NB4 (cell line): Measurements from ENCODE around the gene B3GAT1.

Experiments
- DNase-seq: peaks from one replicate; pipeline ENCODE4 v3.0.0; 2010; ENCODE audit warnings: low read depth
- H3K4me3 ChIP-seq: one replicate; pipeline ENCODE4 v1.5.1; 2011; ENCODE audit warnings: mild to moderate bottlenecking, low read depth, low read length, moderate library complexity
- CTCF ChIP-seq: IDR thresholded peaks from one replicate; pipeline ENCODE4 v1.5.1; 2012; ENCODE audit warnings: low read depth, low read length
- MYC ChIP-seq: IDR thresholded peaks from 2 replicates; pipeline ENCODE4 v1.6.1; 2011; ENCODE audit warnings: low read depth, low read length
- POLR2A ChIP-seq: IDR thresholded peaks from 2 replicates; pipeline ENCODE4 v1.6.1; 2011; ENCODE audit warnings: mild to moderate bottlenecking; ENCODE audit not compliant: insufficient read length; ENCODE audit errors: extremely low read depth
- TF ChIP-seq, protein P1 (sequence below): IDR thresholded peaks from 2 replicates; pipeline ENCODE4 v1.6.1; 2011; ENCODE audit warnings: low read depth, low read length

Gene B3GAT1

DNA sequence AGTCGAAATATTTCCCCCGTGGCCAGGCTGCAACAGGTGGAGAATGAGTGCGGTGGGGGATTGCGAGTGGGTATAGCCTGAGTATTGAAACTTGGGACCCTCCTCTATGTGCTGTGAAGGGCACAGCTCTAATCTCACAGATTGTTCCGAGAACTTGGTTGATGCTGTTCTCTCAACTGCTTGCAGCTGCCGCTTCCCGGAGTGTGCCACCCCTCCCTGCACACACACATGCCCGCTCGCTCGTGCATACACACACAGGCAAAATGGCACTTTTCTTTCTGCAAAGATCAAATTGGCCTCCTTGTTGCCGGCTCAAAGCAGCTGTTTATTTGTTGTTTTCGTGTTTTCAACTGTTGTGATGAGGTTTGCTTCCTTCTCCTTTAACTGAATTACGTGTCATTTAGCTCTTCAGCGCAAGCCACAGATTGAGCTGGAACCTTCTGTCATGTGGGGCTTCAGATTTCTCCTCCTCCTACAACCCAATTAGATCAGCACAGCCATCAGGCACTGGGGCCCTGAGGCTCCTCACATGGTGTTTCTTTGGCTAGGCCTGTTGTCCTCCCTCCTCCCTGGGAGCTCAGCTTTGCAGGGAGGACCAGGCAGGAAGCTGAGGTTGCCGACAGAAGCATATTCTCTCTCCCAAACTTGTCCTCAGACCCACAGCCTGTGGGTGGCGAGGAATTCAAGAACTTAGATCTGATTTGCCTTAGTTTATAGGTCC lies 13.9 kb upstream of the B3GAT1 start:
- DNase-seq = no peak
- no peak overlapping the region for H3K4me3 ChIP-seq
- TF ChIP-seq POLR2A = no peak
- TF ChIP-seq MYC = no peak
- TF ChIP-seq, protein P1, sequence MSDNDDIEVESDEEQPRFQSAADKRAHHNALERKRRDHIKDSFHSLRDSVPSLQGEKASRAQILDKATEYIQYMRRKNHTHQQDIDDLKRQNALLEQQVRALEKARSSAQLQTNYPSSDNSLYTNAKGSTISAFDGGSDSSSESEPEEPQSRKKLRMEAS = no peak
- no peak for TF ChIP-seq CTCF

GRCh38 chr11:134425413-134425812 lies 13.4 kb upstream of the B3GAT1 start:
- DNase-seq = no peak
- no peak for TF ChIP-seq MYC
- no peak for TF ChIP-seq POLR2A
- no peak overlapping the region for H3K4me3 ChIP-seq

- TF ChIP-seq MYC = no peak
- TF ChIP-seq POLR2A = no peak
- TF ChIP-seq, protein P1 = no peak
- no peak for TF ChIP-seq CTCF
- H3K4me3 ChIP-seq = no peak overlapping the region
- no peak for DNase-seq
Observed at GRCh38 chr11:134423106-134423505, 11.1 kb upstream of the B3GAT1 start.

DNA sequence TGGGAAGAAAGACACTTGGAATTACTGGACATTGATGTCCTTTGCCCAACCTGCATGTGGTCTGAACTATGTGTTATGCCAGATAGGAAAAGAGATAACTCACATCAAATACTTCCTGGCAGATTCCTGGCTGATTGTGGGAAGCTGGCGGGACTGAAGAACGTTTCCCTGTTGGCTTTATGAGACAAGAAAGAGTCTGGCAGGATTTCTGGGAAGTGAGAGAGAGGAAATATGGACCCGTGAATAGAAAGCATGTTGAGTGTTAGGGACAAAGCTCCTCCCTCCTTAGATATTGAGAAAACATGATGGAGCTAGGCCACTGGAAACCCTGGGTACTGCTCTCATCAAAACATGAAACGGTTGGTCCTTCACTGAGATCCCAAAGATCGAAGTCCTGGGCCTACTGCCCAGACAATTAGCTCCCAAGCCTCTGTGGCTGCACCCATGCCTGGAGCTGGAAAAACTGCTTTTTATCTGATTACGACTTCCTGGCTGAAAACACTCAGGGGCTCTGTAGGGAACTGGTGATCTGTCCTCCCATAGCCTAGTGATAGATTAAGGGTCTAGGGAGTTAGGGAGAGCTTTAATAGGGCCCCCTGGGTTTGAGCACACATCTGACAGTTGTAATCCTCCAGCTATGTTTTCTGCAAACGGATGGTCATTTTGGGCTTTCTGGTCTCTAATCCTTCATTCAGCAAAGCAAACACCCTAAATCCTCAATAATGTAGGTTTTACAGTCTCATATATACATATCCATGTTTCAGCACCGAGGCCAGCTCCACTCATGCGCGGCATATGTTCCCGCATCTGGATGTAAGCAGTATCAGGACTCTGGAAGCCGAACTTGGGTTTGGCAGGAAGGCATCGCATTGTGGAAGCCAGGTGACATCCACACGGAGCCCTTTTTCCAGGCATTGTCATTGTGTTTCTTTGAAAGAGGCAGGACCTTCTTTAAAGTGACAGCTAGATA lies 6.1 kb upstream of the B3GAT1 start:
- TF ChIP-seq, protein P1 = no peak
- no peak for TF ChIP-seq POLR2A
- DNase-seq = peak; percentile 29
- no peak overlapping the region for H3K4me3 ChIP-seq

DNA sequence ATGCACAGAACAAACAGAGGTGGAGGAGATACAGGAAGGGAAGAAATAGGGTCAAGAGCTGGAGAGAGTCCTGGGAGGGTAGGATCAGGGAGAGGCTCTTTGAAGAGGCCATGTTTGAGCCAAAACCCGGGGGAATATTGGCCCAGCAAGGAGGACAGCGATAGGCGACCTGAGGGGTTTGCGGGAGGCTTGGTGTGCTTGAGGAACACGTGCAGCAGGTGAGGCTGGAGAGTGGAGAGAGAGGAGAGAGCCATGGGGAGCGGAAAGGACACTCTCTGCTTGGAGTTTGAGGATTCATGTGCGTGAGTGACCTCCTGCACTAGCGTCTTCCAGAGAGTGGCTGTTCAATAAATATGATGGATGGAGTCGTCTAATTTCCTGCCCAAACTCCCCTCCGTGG lies 4.7 kb upstream of the B3GAT1 start:
- H3K4me3 ChIP-seq = no peak overlapping the region
- no peak for DNase-seq
- TF ChIP-seq CTCF = no peak
- TF ChIP-seq POLR2A = no peak
- no peak for TF ChIP-seq MYC
- TF ChIP-seq, protein P1 = no peak

DNA sequence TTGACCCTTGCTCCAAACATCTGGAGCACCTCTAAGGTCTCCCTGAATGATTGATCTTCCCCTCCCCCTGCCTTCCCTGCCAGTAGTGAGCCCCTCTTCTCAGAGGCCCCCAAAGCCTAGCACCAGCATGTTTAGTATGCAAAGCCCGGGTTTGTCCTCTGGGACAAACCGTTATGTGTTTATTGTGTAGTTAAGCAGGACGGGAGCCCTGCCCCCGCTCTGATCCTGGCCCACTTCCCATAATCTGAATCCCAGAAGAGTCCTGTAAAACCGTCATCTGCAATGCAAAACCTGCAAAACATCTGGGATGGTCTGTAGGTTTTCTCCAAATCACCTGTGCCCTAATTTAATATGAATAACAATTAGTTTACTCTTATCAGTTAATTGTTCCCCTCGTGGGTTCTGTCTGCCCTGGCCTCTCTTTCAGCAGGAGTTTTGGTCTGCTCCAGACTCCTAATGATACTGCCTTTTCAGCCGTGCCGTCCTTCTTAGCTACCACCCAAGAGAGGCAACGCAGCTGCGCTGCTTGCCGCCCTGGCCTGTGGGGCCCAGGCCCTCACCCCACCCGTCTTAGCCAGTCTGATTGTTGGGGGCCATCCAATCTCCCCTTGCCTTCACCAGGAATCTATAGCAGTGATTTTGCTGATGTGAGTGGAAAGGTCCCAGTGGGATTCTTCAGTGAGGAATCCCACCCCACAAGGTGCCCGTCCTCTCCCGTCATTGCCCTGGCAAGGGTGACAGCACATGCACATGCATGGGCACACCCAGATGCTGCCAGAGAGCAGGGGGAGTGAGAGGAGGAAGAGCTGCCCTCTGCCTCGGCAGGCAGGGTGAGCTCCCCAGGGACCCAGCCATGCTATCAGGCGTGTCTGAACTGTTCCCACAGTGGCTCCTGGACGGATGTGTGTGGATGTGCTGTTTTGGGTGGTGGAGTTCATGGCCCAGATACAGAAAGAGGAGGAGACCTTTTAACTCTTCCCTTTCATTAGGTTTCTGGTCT lies 3.0 kb upstream of the B3GAT1 start:
- no peak overlapping the region for H3K4me3 ChIP-seq
- TF ChIP-seq CTCF (no peak), MYC (no peak), POLR2A (no peak)
- TF ChIP-seq, protein P1 = no peak
- peak; percentile 21 for DNase-seq
